Choroid plexus epithelial cell (primary cell): ENCODE measurements around the gene MCM3.

Experiments
- DNase-seq: peaks from one replicate; pipeline ENCODE4 v3.0.0-alpha.2; 2010; ENCODE audit warnings: low read depth
- H3K4me3 ChIP-seq: 2 replicates; pipeline ENCODE4 v1.5.1; 2011; ENCODE audit warnings: low read depth, mild to moderate bottlenecking, control low read depth, low read length, moderate library complexity
- TF ChIP-seq, protein P1 (sequence below): conservative IDR thresholded peaks from 2 replicates; pipeline ENCODE4 v1.5.1; 2011; ENCODE audit warnings: low read depth, mild to moderate bottlenecking, control low read depth, inconsistent platforms, low read length, moderate library complexity

Gene MCM3

DNA sequence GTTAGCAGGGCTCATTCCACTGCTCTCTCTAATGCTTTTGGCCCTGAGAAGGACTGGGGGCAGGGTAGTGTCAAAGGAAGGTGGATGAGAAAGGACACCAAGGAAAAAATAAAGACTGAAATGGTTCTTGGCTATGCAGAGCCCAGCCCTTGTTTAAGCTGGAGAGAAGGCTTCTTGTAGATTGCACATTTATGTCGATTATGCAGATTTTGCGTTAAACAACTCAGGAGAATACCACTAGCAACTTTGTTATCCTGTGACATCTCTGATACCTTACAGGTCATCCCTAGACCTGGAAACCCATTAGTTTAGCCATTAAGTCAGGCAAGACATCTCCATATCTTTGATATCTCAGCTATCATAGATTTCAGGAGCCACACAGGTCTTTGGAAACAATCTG lies 29.1 kb downstream of the MCM3 start:
- no peak for DNase-seq
- TF ChIP-seq, protein P1, sequence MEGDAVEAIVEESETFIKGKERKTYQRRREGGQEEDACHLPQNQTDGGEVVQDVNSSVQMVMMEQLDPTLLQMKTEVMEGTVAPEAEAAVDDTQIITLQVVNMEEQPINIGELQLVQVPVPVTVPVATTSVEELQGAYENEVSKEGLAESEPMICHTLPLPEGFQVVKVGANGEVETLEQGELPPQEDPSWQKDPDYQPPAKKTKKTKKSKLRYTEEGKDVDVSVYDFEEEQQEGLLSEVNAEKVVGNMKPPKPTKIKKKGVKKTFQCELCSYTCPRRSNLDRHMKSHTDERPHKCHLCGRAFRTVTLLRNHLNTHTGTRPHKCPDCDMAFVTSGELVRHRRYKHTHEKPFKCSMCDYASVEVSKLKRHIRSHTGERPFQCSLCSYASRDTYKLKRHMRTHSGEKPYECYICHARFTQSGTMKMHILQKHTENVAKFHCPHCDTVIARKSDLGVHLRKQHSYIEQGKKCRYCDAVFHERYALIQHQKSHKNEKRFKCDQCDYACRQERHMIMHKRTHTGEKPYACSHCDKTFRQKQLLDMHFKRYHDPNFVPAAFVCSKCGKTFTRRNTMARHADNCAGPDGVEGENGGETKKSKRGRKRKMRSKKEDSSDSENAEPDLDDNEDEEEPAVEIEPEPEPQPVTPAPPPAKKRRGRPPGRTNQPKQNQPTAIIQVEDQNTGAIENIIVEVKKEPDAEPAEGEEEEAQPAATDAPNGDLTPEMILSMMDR = no peak
- H3K4me3 ChIP-seq = no peak overlapping the region

GRCh38 chr6:52254731-52255378 lies 29.7 kb downstream of the MCM3 start:
- TF ChIP-seq, protein P1 = no peak
- H3K4me3 ChIP-seq = no peak overlapping the region
- DNase-seq = no peak

GRCh38 chr6:52253494-52253893 lies 31.0 kb downstream of the MCM3 start:
- TF ChIP-seq, protein P1 = no peak
- no peak for DNase-seq
- no peak overlapping the region for H3K4me3 ChIP-seq

DNA sequence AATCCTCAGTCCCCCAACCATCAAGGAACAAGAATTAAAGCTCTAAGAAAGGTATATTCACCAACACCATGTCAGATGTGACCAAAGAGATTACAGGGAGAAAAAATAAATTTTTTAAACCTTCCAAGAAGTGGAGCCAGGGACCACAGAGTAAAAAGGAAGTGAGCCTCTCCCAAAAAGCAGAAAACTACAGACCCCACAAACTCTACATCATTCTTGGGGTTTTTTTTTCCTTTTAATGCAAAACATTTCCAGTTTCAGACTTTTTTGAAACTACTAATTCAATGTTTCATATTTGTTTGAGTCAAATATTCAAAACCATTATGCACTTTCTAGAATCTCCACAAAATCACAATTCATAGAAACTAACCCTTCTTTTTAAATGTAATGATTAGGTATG lies 33.4 kb downstream of the MCM3 start:
- H3K4me3 ChIP-seq = no peak overlapping the region
- TF ChIP-seq, protein P1 = no peak
- no peak for DNase-seq

DNA sequence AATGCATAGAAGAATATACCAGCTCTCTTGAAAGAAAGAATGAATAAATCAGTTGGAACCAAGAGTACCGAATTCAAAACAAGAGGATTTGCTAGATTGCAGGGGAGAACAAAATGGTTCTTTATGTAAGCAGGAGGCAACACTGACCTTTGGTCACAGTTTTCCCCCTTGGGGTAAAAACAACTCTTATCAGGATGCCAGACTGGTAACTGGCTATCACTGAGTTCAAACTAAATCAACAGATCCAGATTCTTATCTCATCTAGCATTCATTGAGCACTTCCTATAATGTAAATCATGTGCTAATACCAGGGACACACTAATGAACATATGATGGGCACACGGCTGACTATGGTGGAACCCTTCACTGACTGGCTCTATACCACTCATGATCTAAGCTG lies 35.5 kb downstream of the MCM3 start:
- no peak for DNase-seq
- no peak overlapping the region for H3K4me3 ChIP-seq
- TF ChIP-seq, protein P1 = no peak

DNA sequence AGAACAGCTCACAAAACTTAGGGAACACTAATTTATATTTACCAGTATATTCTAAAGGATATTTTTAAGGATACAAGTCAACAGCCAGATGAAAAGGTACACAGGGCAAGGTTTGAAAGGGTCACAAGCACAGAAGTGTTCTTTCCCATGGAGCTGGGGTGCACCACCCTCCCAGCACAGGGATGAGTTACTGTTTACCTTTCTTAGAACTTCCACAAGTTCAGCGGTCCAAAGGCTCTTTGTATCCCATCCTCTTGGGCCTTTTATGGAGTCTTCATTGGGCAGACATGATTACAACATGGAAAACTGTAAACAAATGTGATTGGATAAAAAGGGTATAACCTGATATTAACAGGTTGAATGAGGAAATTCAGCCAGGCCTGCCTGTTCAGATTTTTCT lies 39.1 kb downstream of the MCM3 start:
- no peak for DNase-seq
- TF ChIP-seq, protein P1 = no peak

GRCh38 chr6:52244400-52244799 lies 40.1 kb downstream of the MCM3 start, which contains the start of gene IL17F:
IL17F (minus strand) TSS chr6:52244500; CDS start chr6:52244429, 71 bp downstream.
- no peak within 1 kb of the TSS for H3K4me3 ChIP-seq
- DNase-seq = no peak
- TF ChIP-seq, protein P1 = no peak

More for the DNA sequence above, 39.1 kb downstream of the MCM3 start:
- no peak overlapping the region for H3K4me3 ChIP-seq
